GDM1 (cell line): ENCODE data around the gene LGALS16.
"Not testable (repeated sequence)": the region's sequence is repeated elsewhere in the genome, so short reads cannot be mapped to it uniquely, and the experiment has no call there.

Experiments
- DNase-seq: peaks from one replicate; lab custom pipeline; 2025; lab: John Stamatoyannopoulos, UW

LGALS16 gene

GRCh38 chr19:39677961-39678889, 22.5 kb downstream of the LGALS16 start:
- no peak for DNase-seq

GRCh38 chr19:39679056-39679790, 23.5 kb downstream of the LGALS16 start:
- DNase-seq = no peak

- DNase-seq = no peak
Observed at GRCh38 chr19:39679791-39680168, 24.1 kb downstream of the LGALS16 start.

- DNase-seq = no peak
Observed at GRCh38 chr19:39680593-39680992, 24.9 kb downstream of the LGALS16 start.

- DNase-seq = no peak
Observed at GRCh38 chr19:39681416-39681815, 25.7 kb downstream of the LGALS16 start.

- no peak for DNase-seq
Observed at GRCh38 chr19:39684267-39684666, 28.6 kb downstream of the LGALS16 start.

GRCh38 chr19:39686739-39687138, 31.0 kb downstream of the LGALS16 start:
- no peak for DNase-seq

- DNase-seq = not testable (repeated sequence)
Observed at GRCh38 chr19:39688637-39689036, 32.9 kb downstream of the LGALS16 start.

GRCh38 chr19:39692166-39692565, 36.5 kb downstream of the LGALS16 start:
- no peak for DNase-seq

- no peak for DNase-seq
Observed at GRCh38 chr19:39692822-39693221, 37.1 kb downstream of the LGALS16 start.

GRCh38 chr19:39695759-39696158, 40.0 kb downstream of the LGALS16 start:
- DNase-seq = no peak

- DNase-seq = no peak
Observed at GRCh38 chr19:39696387-39696786, 40.7 kb downstream of the LGALS16 start.

GRCh38 chr19:39698535-39698934, 42.8 kb downstream of the LGALS16 start:
- DNase-seq = no peak

GRCh38 chr19:39701291-39701690, 45.6 kb downstream of the LGALS16 start:
- no peak for DNase-seq

- DNase-seq = no peak
Observed at GRCh38 chr19:39704181-39705044, 48.7 kb downstream of the LGALS16 start, which contains the start of gene LGALS14. LGALS14 (plus strand) TSS chr19:39704481; CDS start chr19:39704529, 48 bp downstream.

- DNase-seq = no peak
Observed at GRCh38 chr19:39705578-39706188, 50.0 kb downstream of the LGALS16 start.

GRCh38 chr19:39708594-39708993, 52.9 kb downstream of the LGALS16 start:
- no peak for DNase-seq

GRCh38 chr19:39709026-39709872, 53.5 kb downstream of the LGALS16 start:
- DNase-seq = no peak
